ENCODE measurements around the gene SLC25A3.
"Not testable (repeated sequence)": the region's sequence is repeated elsewhere in the genome, so short reads cannot be mapped to it uniquely, and the experiment has no call there.

Gene SLC25A3

GRCh38 chr12:98595243-98595988, 1.9 kb downstream of the SLC25A3 start:
- DNase-seq = no peak

GRCh38 chr12:98597313-98597712, 3.8 kb downstream of the SLC25A3 start:
- not testable (repeated sequence) for DNase-seq

GRCh38 chr12:98601924-98602323, 8.4 kb downstream of the SLC25A3 start:
- no peak for DNase-seq

GRCh38 chr12:98606359-98606988, 13.0 kb downstream of the SLC25A3 start:
- no peak for DNase-seq

- DNase-seq = no peak
Measured at GRCh38 chr12:98610596-98610995, 17.1 kb downstream of the SLC25A3 start.

GRCh38 chr12:98612696-98613334, 19.3 kb downstream of the SLC25A3 start:
- DNase-seq = no peak

GRCh38 chr12:98618952-98619351, 25.5 kb downstream of the SLC25A3 start:
- DNase-seq = no peak

GRCh38 chr12:98635657-98636323, 42.3 kb downstream of the SLC25A3 start:
- no peak for DNase-seq

- DNase-seq = no peak
Measured at GRCh38 chr12:98637068-98637467, 43.6 kb downstream of the SLC25A3 start.

GRCh38 chr12:98638009-98638408, 44.5 kb downstream of the SLC25A3 start:
- no peak for DNase-seq

GRCh38 chr12:98639491-98639890, 46.0 kb downstream of the SLC25A3 start:
- DNase-seq = no peak

GRCh38 chr12:98642801-98643200, 49.3 kb downstream of the SLC25A3 start:
- DNase-seq = not testable (repeated sequence)

- peak; percentile 52 for DNase-seq
Measured at GRCh38 chr12:98644433-98644711, 50.9 kb downstream of the SLC25A3 start.

GRCh38 chr12:98644712-98645571, 51.5 kb downstream of the SLC25A3 start, which contains the start of the genes APAF1 and IKBIP:
Gene APAF1, plus strand, starts transcription at chr12:98645290. Its CDS starts 3,070 bp downstream, at chr12:98648360.
Gene IKBIP, minus strand, starts transcription at chr12:98644788. Its CDS starts 87 bp downstream, at chr12:98644701.
- DNase-seq = peak; percentile 82

- DNase-seq = no peak
Measured at GRCh38 chr12:98645572-98646067, 52.1 kb downstream of the SLC25A3 start.

GRCh38 chr12:98646294-98647090, 53.0 kb downstream of the SLC25A3 start:
- DNase-seq = peak; percentile 3

- DNase-seq = no peak
Measured at GRCh38 chr12:98651328-98651727, 57.8 kb downstream of the SLC25A3 start.

GRCh38 chr12:98653866-98654493, 60.5 kb downstream of the SLC25A3 start:
- peak; percentile 39 for DNase-seq
